HEK293 (cell line): Measurements from ENCODE around the gene PLA2G4C.

ENCODE experiments used
- CTCF ChIP-seq: fragments of 450-650 bp; formaldehyde crosslinking; IDR thresholded peaks from 2 replicates; pipeline ENCODE4 v1.5.1; 2016; ENCODE audit warnings: missing biosample characterization, missing genetic modification characterization
- KLF10 ChIP-seq: fragments of 450-650 bp; IDR thresholded peaks from 2 replicates; pipeline ENCODE4 v1.5.1; 2018; ENCODE audit warnings: missing biosample characterization, mild to moderate bottlenecking, missing genetic modification characterization
- SETDB1 ChIP-seq: IDR thresholded peaks from one replicate; pipeline ENCODE4 v1.6.1; 2017; ENCODE audit warnings: mild to moderate bottlenecking, low read length, moderate library complexity, mixed read lengths; ENCODE audit not compliant: insufficient read length
- ZBTB26 ChIP-seq: fragments of 450-650 bp; formaldehyde crosslinking; optimal IDR thresholded peaks from 2 replicates; pipeline ENCODE3; 2016; ENCODE audit warnings: missing biosample characterization, mild to moderate bottlenecking, missing genetic modification characterization
- ZFP37 ChIP-seq: fragments of 450-650 bp; formaldehyde crosslinking; IDR thresholded peaks from 2 replicates; pipeline ENCODE4 v1.5.1; 2016; ENCODE audit warnings: missing biosample characterization, missing genetic modification characterization
- ZFP69B ChIP-seq: fragments of 450-650 bp; formaldehyde crosslinking; IDR thresholded peaks from 2 replicates; pipeline ENCODE4 v1.5.1; 2016; ENCODE audit warnings: missing biosample characterization, missing genetic modification characterization
- ZNF121 ChIP-seq: fragments of 450-650 bp; formaldehyde crosslinking; IDR thresholded peaks from 2 replicates; pipeline ENCODE4 v1.5.1; 2016; ENCODE audit warnings: missing biosample characterization, missing genetic modification characterization
- ZNF274 ChIP-seq, 2 experiments: fragments of 200-500 bp in 1 of 2; fragments of 450-650 bp in 1 of 2; sonication (Bioruptor generic) in 1 of 2; formaldehyde crosslinking in 1 of 2; IDR thresholded peaks; 2 replicates each; pipeline versions ENCODE4 v1.5.1 to v1.6.1; 2014 to 2016; ENCODE audit warnings: borderline replicate concordance in 1 of 2, inconsistent platforms in 1 of 2, low read length in 1 of 2, missing biosample characterization in 1 of 2, missing genetic modification characterization in 1 of 2
- ZNF518A ChIP-seq: fragments of 450-650 bp; formaldehyde crosslinking; conservative IDR thresholded peaks from 2 replicates; pipeline ENCODE4 v1.5.1; 2016; ENCODE audit warnings: low read depth, missing biosample characterization, missing genetic modification characterization
- ZNF548 ChIP-seq: fragments of 450-650 bp; formaldehyde crosslinking; IDR thresholded peaks from 2 replicates; pipeline ENCODE4 v1.5.1; 2016; ENCODE audit warnings: missing biosample characterization, missing genetic modification characterization
- ZNF664 ChIP-seq: fragments of 450-650 bp; formaldehyde crosslinking; IDR thresholded peaks from 2 replicates; pipeline ENCODE4 v1.5.1; 2016; ENCODE audit warnings: missing biosample characterization, missing genetic modification characterization
- ZNF704 ChIP-seq: fragments of 450-650 bp; formaldehyde crosslinking; IDR thresholded peaks from 2 replicates; pipeline ENCODE4 v1.5.1; 2016; ENCODE audit warnings: missing biosample characterization, missing genetic modification characterization
- ZNF830 ChIP-seq: fragments of 450-650 bp; IDR thresholded peaks from 2 replicates; pipeline ENCODE4 v1.5.0; 2018; ENCODE audit warnings: missing biosample characterization, missing genetic modification characterization, low read depth, mild to moderate bottlenecking, moderate library complexity
- ZSCAN18 ChIP-seq: fragments of 450-650 bp; formaldehyde crosslinking; IDR thresholded peaks from 2 replicates; pipeline ENCODE4 v1.5.1; 2016; ENCODE audit warnings: missing biosample characterization, missing genetic modification characterization

GRCh38 chr19:48064509-48064908, 46.1 kb downstream of the PLA2G4C start:
- TF ChIP-seq CTCF (tag by site-specific recombination) (no peak), ZNF704 (tag by site-specific recombination) (no peak), KLF10 (no peak), ZNF274 (IDR thresholded peaks at IDR 0.05; ENCODE audit: low read length) (no peak), ZNF274 (tag by site-specific recombination; IDR thresholded peaks at IDR 0.05; ENCODE audit: borderline replicate concordance) (no peak), ZNF548 (tag by site-specific recombination) (no peak), ZNF830 (tag by site-specific recombination) (no peak), ZNF121 (tag by site-specific recombination) (no peak), ZFP37 (tag by site-specific recombination) (no peak), ZFP69B (tag by site-specific recombination) (no peak), ZBTB26 (tag by site-specific recombination) (no peak), ZNF664 (tag by site-specific recombination) (no peak), ZSCAN18 (tag by site-specific recombination) (no peak), SETDB1 (no peak), ZNF518A (tag by site-specific recombination) (no peak)
